Testis (tissue), 3 donors: ENCODE data around the gene ADAP1. TPM values are rescaled to one million over a fixed set of nuclear protein-coding genes. Genes with fewer than 3 reads are reported as not detected.
"Not testable (repeated sequence)": the region's sequence is repeated elsewhere in the genome, so short reads cannot be mapped to it uniquely, and the experiment has no call there.

ENCODE experiments used
- DNase-seq: peaks from one replicate; pipeline ENCODE4 v3.0.0-alpha.2; 2019
- H3K27ac ChIP-seq, 2 donors: fragments of 200-600 bp; sonication (generic); one replicate each; pipeline ENCODE4 v1.5.1; 2019
- H3K27me3 ChIP-seq: fragments of 200-600 bp; sonication (generic); one replicate; pipeline ENCODE4 v1.5.1; 2019
- H3K36me3 ChIP-seq: fragments of 200-600 bp; sonication (generic); one replicate; pipeline ENCODE4 v1.5.1; 2017; ENCODE audit warnings: low read depth; ENCODE audit errors: missing control alignments
- H3K4me1 ChIP-seq: fragments of 200-600 bp; sonication (generic); one replicate; pipeline ENCODE4 v1.5.1; 2019
- H3K4me3 ChIP-seq, 2 donors: fragments of 200-600 bp; sonication (generic); one replicate each; pipeline ENCODE4 v1.5.1; 2017 to 2019
- H3K9me3 ChIP-seq: fragments of 200-600 bp; sonication (generic); one replicate; pipeline ENCODE4 v1.5.1; 2017
- POLR2A ChIP-seq: fragments of 450-650 bp; IDR thresholded peaks from one replicate; pipeline ENCODE4 v1.6.1; 2017; ENCODE audit warnings: antibody characterized with exemption, mild to moderate bottlenecking, moderate library complexity
- WGBS, 2 donors: methylation state at CpG; one replicate each; pipeline ENCODE4 v1.1.5; 2018; 5-methylcytosine and 5-hydroxymethylcytosine counted together
- intact Hi-C: fragments of 100-400 bp; cut with DNase I; formaldehyde crosslinking; loops from one replicate; pipeline ENCODE4 v1.15.1; 2023; ENCODE audit warnings: low total_unique reads
- polyA plus RNA-seq: library from polyadenylated mRNA; stranded (reverse); fragments of 350-450 nt; fragmentation: Illumina TruSeq; extraction: RNeasy Lipid Tissue Mini Kit (QIAGEN cat#74804); gene quantifications from one replicate; pipeline ENCODE4 v1.2.3, GENCODE V29; 2014; ENCODE audit warnings: low read depth, low replicate concordance; ENCODE audit not compliant: insufficient read depth
- total RNA-seq, 2 donors: library from RNA; depleted of rRNA; stranded (reverse); fragments of >200 nt; gene quantifications; one replicate each; pipeline ENCODE4 v1.2.3, GENCODE V29; 2016
- TF ChIP-seq, protein P1 (sequence below), 3 experiments: fragments of 450-650 bp in 2 of 3; fragments of 200-600 bp in 1 of 3; sonication (generic) in 1 of 3; IDR thresholded peaks; one replicate each; pipeline ENCODE4 v1.5.1; 2016 to 2019; ENCODE audit warnings: antibody characterized with exemption in 3 of 3, mild to moderate bottlenecking in 2 of 3, moderate library complexity in 1 of 3

Gene ADAP1
- total and polyA plus RNA-seq, 3 donors from 2014 or later: 2.4 to 10.9 (median 6.1) TPM

GRCh38 chr7:960269-960871, 5.9 kb upstream of the ADAP1 start:
- intact Hi-C loops: no loop called here
- 74 to 76% methylated on average over 19 to 31 of the region's 31 CpGs for WGBS, 2 donors
- TF ChIP-seq, protein P1, sequence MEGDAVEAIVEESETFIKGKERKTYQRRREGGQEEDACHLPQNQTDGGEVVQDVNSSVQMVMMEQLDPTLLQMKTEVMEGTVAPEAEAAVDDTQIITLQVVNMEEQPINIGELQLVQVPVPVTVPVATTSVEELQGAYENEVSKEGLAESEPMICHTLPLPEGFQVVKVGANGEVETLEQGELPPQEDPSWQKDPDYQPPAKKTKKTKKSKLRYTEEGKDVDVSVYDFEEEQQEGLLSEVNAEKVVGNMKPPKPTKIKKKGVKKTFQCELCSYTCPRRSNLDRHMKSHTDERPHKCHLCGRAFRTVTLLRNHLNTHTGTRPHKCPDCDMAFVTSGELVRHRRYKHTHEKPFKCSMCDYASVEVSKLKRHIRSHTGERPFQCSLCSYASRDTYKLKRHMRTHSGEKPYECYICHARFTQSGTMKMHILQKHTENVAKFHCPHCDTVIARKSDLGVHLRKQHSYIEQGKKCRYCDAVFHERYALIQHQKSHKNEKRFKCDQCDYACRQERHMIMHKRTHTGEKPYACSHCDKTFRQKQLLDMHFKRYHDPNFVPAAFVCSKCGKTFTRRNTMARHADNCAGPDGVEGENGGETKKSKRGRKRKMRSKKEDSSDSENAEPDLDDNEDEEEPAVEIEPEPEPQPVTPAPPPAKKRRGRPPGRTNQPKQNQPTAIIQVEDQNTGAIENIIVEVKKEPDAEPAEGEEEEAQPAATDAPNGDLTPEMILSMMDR (IDR thresholded peaks at IDR 0.05): no peak
- TF ChIP-seq POLR2A: no peak
- Histone ChIP-seq H3K9me3 (no peaks in the 10 kb centered on the region), H3K4me3 (no peak overlapping the region), H3K27ac (no peak overlapping the region), H3K27me3 (no peaks in the 10 kb centered on the region), H3K36me3 (no peaks in the 10 kb centered on the region), H3K4me1 (peaks cover 28% of the 10 kb centered on the region)
- no peak for DNase-seq

DNA sequence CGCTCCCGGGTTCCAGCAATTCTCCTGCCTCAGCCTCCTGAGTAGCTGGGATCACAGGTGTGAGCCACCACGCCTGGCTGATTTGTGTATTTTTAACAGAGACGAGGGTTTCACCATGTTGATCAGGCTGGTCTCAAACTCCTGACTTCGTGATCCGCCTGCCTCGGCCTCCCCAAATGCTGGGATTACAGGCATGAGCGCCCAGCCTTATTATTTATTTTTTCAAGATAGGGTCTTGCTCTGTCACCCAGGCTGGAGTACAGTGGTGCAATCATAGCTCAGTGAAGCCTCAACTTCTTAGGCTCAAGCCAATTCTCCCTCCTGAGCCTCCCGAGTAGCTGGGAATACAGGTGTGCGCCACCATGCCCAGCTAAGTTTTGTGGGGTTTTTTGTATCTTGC, 5.3 kb upstream of the ADAP1 start:
- WGBS, 2 donors: 90 to 96% methylated on average over 10 of the region's 10 CpGs
- H3K9me3 ChIP-seq, intact Hi-C loops, H3K36me3 ChIP-seq, H3K27me3 ChIP-seq, H3K4me3 ChIP-seq, H3K27ac ChIP-seq, DNase-seq: not testable (repeated sequence)
- peaks cover 22% of the 10 kb centered on the region for H3K4me1 ChIP-seq

- Histone ChIP-seq H3K9me3 (no peaks in the 10 kb centered on the region), H3K27me3 (no peaks in the 10 kb centered on the region), H3K27ac (no peak overlapping the region), H3K36me3 (no peaks in the 10 kb centered on the region), H3K4me3 (no peak overlapping the region), H3K4me1 (peaks cover 17% of the 10 kb centered on the region)
- no peak for DNase-seq
- 87 to 91% methylated on average over 20 of the region's 20 CpGs for WGBS, 2 donors
- TF ChIP-seq, protein P1 (IDR thresholded peaks at IDR 0.05): no peak
- no peak for TF ChIP-seq POLR2A
- intact Hi-C loops: no loop called here
These were observed 4.8 kb upstream of the ADAP1 start for GRCh38 chr7:959271-959670.

DNA sequence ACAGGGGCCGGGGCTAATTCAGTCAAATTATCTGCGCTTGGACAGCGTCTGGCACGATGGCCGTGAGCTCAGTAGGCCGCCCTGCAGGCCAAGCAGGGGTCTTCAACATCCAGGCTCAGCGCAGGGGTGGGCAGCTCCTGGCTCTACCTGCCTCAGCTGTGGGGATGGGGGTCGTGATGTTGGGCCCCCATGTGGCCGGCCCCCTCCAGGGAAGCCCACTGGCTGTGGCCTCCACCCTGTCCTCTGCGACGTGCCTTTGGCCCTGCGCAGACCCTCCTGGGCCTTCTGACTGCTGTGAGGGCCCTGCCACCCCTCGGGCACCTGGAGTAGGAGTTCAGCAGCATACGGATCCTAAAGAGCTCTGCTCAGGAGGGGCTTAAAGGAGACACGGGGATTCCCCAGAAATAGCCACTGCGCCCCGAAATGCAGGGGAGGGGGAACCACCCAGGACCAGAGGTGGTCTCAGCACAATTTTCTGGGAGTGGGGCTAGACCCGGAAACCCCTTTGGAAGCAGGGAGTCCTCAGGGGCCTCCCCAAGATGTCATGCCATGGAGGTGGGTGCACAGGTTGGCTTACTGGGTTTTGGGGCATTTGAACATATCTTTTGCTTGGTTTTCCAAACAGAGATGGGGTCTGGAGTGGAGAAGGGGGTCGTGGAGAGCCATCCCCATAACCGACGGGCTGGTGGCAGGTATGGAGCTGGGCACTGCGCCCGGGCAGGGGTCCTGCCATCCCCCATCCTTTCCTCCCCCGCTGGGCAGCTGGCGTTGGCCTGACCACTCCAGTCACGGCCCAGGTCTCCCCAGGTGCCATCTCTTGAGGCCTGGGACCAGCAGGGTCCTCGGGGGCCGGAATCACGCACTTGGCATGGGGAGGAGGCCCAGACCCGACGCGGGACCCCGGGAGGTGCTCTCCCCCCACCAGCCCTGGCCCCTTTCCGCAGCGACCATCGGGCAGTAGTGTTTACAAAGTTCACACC, 4.0 kb upstream of the ADAP1 start:
- no peak for DNase-seq
- Histone ChIP-seq H3K36me3 (no peaks in the 10 kb centered on the region), H3K4me3 (no peak overlapping the region), H3K27ac (no peak overlapping the region), H3K4me1 (peaks cover 11% of the 10 kb centered on the region), H3K27me3 (no peaks in the 10 kb centered on the region), H3K9me3 (no peaks in the 10 kb centered on the region)
- 79 to 85% methylated on average over 18 to 36 of the region's 36 CpGs for WGBS, 2 donors
- intact Hi-C loops: no loop called here
- TF ChIP-seq, protein P1 (IDR thresholded peaks at IDR 0.05): no peak
- TF ChIP-seq POLR2A: no peak

GRCh38 chr7:957418-958220, 3.1 kb upstream of the ADAP1 start:
- H3K4me1 ChIP-seq: peaks cover 11% of the 10 kb centered on the region
- H3K27me3 ChIP-seq: no peaks in the 10 kb centered on the region
- no peaks in the 10 kb centered on the region for H3K9me3 ChIP-seq
- no peak overlapping the region for H3K4me3 ChIP-seq
- no peak for TF ChIP-seq POLR2A
- TF ChIP-seq, protein P1 (IDR thresholded peaks at IDR 0.05): no peak
- DNase-seq: no peak
- intact Hi-C loops: no loop called here
- 77 to 82% methylated on average over 16 to 32 of the region's 32 CpGs for WGBS, 2 donors
- H3K36me3 ChIP-seq: no peaks in the 10 kb centered on the region
- no peak overlapping the region for H3K27ac ChIP-seq
